OCI-LY7 (cell line): Measurements from ENCODE around the gene PCNA. TPM values are rescaled to one million over a fixed set of nuclear protein-coding genes. Genes with fewer than 3 reads are reported as not detected.

Source experiments
- BruUV-seq: library from RNA; stranded (reverse); fragments of 400-500 nt; replicated peaks from 2 replicates; lab custom pipeline; 2021; lab: Mats Ljungman, UMichigan
- CTCF ChIA-PET: fragments of 300-600 bp; sonication (Branson Sonifier 250); formaldehyde crosslinking; loops from one replicate; lab custom pipeline; 2022; ENCODE audit warnings: antibody characterized with exemption; ENCODE audit not compliant: unreplicated experiment; lab: Charles Lee
- POLR2A ChIA-PET: fragments of 300-600 bp; sonication (Branson Sonifier 250); formaldehyde crosslinking; loops from one replicate; lab custom pipeline; 2022; ENCODE audit warnings: antibody characterized with exemption; lab: Charles Lee
- DNase-seq: peaks from one replicate; pipeline ENCODE4 v3.0.0-alpha.2; 2015; ENCODE audit warnings: low spot score
- H2AFZ ChIP-seq: fragments of 200-600 bp; sonication (generic), shearing (Covaris generic); 2 replicates; pipeline ENCODE4 v1.6.1; 2014; ENCODE audit warnings: mild to moderate bottlenecking, antibody characterized with exemption, low read length, moderate library complexity
- H3K27ac ChIP-seq: fragments of 200-600 bp; sonication (generic); 2 replicates; pipeline ENCODE4 v1.5.1; 2014; ENCODE audit warnings: mixed run types, low read depth, mild to moderate bottlenecking, moderate library complexity, low read length, inconsistent platforms; ENCODE audit not compliant: poor library complexity, severe bottlenecking
- H3K36me3 ChIP-seq: fragments of 200-600 bp; sonication (generic); 2 replicates; pipeline ENCODE4 v1.6.1; 2014; ENCODE audit warnings: mild to moderate bottlenecking, antibody characterized with exemption, low read length, moderate library complexity, mixed read lengths; ENCODE audit not compliant: insufficient read depth
- H3K4me1 ChIP-seq: fragments of 200-600 bp; sonication (generic); 2 replicates; pipeline ENCODE4 v1.5.1; 2014; ENCODE audit warnings: mild to moderate bottlenecking, low read length; ENCODE audit not compliant: insufficient read depth, poor library complexity, severe bottlenecking
- H3K4me2 ChIP-seq: fragments of 200-600 bp; sonication (generic); 2 replicates; pipeline ENCODE4 v1.6.1; 2014; ENCODE audit warnings: mild to moderate bottlenecking, low read length
- H3K4me3 ChIP-seq: fragments of 200-600 bp; sonication (generic); 2 replicates; pipeline ENCODE4 v1.5.1; 2014; ENCODE audit warnings: mild to moderate bottlenecking, low read depth, low read length; ENCODE audit not compliant: poor library complexity, severe bottlenecking
- H3K79me2 ChIP-seq: fragments of 200-600 bp; sonication (generic); 2 replicates; pipeline ENCODE4 v1.6.1; 2016; ENCODE audit warnings: low read depth, mild to moderate bottlenecking, low read length, moderate library complexity, mixed read lengths; ENCODE audit not compliant: insufficient read depth
- H3K9me2 ChIP-seq: fragments of 200-600 bp; sonication (generic); 2 replicates; pipeline ENCODE4 v1.6.1; 2016; ENCODE audit warnings: mild to moderate bottlenecking, low read length, mixed read lengths; ENCODE audit not compliant: insufficient read depth
- H3K9me3 ChIP-seq: fragments of 200-600 bp; sonication (generic); 2 replicates; pipeline ENCODE4 v1.6.1; 2014; ENCODE audit warnings: mild to moderate bottlenecking, mixed run types, low read length, mixed read lengths
- H4K20me1 ChIP-seq: fragments of 200-600 bp; sonication (generic); 2 replicates; pipeline ENCODE4 v1.6.1; 2014; ENCODE audit warnings: mild to moderate bottlenecking, antibody characterized with exemption, low read length, moderate library complexity, mixed read lengths; ENCODE audit not compliant: insufficient read depth
- EZH2phosphoT487 ChIP-seq: fragments of 200-600 bp; sonication (generic); IDR thresholded peaks from 2 replicates; pipeline ENCODE4 v1.6.1; 2018; ENCODE audit warnings: low read depth, borderline replicate concordance, mild to moderate bottlenecking, mixed run types, antibody characterized with exemption, low read length, moderate library complexity, mixed read lengths
- intact Hi-C: fragments of 100-400 bp; cut with micrococcal nuclease; formaldehyde crosslinking; loops from one replicate; pipeline ENCODE4 v1.10.0; 2022; ENCODE audit not compliant: unreplicated experiment
- total RNA-seq, 2 experiments: library from RNA; depleted of rRNA in 1 of 2; stranded (reverse); fragments of >200 nt in 1 of 2; shearing (Covaris generic) in 1 of 2; gene quantifications; 2 replicates each; pipeline ENCODE4 v1.2.3, GENCODE V29; 2014 to 2022
- TF ChIP-seq, protein P1 (sequence below): fragments of 200-600 bp; sonication (generic); conservative IDR thresholded peaks from 2 replicates; pipeline ENCODE4 v1.5.1; 2014; ENCODE audit warnings: mild to moderate bottlenecking, antibody characterized with exemption, low read length, moderate library complexity, mixed read lengths

Gene PCNA
- total RNA-seq, 2 experiments from 2014 or later, result 470 to 567 TPM

DNA sequence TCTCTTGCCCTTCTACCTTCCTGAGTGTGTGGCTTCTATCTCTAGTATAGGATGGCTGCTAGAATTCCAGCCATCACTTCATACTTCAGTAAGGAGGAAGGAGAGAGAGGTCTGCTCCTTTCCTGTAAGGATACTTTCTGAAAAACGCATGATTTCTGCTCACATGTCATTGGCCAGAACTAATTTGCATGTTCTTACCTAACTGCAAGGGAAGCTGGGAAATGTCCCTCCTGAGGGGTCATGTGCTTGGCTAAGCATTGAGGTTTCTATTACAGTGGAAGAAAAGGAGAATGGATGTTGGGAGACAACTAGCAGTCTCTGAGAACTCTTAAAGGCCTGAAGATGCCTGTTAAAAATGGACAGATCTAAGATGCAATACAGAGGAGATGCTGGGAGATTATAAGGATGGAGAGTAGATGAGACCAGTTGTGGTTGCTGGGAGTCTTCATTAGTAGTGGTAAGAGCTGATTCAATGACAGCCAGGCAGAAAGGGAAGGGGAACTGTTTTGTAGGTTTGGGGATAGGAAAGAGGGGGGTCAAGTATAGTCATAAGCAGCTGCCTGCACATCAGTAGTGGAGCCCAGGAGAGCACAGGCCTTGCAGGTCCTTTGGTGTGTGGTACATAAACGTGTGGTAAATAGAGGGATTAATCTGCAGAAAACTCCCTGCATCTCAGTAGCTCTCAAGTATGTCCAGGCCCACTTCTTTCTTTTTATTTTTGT, 27.3 kb upstream of the PCNA start:
- CTCF ChIA-PET, result no interaction called here
- H3K9me2 ChIP-seq, result no peaks in the 10 kb centered on the region
- H3K9me3 ChIP-seq, result no peaks in the 10 kb centered on the region
- H2AFZ ChIP-seq, result no peak overlapping the region
- peak overlapping the region; percentile 24; the same call in 1 of the 2 replicates for H3K4me2 ChIP-seq
- no peaks in the 10 kb centered on the region for H3K36me3 ChIP-seq
- intact Hi-C loops, result no loop called here
- H3K79me2 ChIP-seq, result peaks cover 50% of the 10 kb centered on the region; the same call in 1 of the 2 replicates
- POLR2A ChIA-PET, result interaction anchor here (0.7 to 1.1 kb wide), 7 partner anchors 10 to 21 kb away, joined by 3 to 4 read pairs (median 3); partner anchors contain the start of gene CDS2
- H4K20me1 ChIP-seq, result no peaks in the 10 kb centered on the region
- H3K4me3 ChIP-seq, result no peak overlapping the region
- no peak overlapping the region for H3K27ac ChIP-seq
- no TSS peak for BruUV-seq
- peaks cover 43% of the 10 kb centered on the region for H3K4me1 ChIP-seq
- TF ChIP-seq, protein P1, sequence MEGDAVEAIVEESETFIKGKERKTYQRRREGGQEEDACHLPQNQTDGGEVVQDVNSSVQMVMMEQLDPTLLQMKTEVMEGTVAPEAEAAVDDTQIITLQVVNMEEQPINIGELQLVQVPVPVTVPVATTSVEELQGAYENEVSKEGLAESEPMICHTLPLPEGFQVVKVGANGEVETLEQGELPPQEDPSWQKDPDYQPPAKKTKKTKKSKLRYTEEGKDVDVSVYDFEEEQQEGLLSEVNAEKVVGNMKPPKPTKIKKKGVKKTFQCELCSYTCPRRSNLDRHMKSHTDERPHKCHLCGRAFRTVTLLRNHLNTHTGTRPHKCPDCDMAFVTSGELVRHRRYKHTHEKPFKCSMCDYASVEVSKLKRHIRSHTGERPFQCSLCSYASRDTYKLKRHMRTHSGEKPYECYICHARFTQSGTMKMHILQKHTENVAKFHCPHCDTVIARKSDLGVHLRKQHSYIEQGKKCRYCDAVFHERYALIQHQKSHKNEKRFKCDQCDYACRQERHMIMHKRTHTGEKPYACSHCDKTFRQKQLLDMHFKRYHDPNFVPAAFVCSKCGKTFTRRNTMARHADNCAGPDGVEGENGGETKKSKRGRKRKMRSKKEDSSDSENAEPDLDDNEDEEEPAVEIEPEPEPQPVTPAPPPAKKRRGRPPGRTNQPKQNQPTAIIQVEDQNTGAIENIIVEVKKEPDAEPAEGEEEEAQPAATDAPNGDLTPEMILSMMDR, result no peak
- TF ChIP-seq EZH2phosphoT487, result no peak
- DNase-seq, result no peak

DNA sequence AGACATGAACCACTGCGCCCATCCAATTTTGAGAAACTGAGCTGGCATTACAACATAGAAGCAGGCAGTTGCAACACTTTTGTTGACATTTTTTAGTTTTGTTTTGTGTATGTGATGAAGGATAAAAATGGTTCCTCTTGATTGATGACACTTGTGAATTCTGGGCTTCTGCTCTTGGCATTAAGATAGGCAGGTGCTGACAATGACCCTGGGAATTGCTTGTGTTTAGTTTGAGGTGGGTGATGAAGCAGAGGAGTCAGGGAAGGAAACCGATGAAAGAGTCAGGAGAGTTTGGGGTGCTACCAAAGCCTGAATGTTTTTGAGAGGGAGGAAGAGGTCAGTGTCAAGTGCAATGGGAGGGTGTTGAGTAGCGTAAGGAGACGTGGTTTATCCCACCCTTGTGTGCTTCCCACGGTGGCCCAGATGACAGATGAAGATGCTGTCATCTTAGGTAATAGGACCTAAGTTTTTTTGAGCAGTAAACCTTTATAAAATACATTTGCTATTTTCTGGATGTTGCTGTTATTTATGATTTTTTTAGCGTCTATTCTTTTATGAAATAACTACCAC, 26.4 kb upstream of the PCNA start:
- Histone ChIP-seq H3K4me3 (no peak overlapping the region), H3K9me3 (no peaks in the 10 kb centered on the region), H3K9me2 (no peaks in the 10 kb centered on the region), H3K27ac (no peak overlapping the region), H4K20me1 (no peaks in the 10 kb centered on the region), H3K4me2 (peak overlapping the region; percentile 56), H3K36me3 (no peaks in the 10 kb centered on the region), H2AFZ (no peak overlapping the region), H3K4me1 (peaks cover 42% of the 10 kb centered on the region), H3K79me2 (peaks cover 49% of the 10 kb centered on the region; the same call in 1 of the 2 replicates)
- TF ChIP-seq, protein P1, result no peak
- TF ChIP-seq EZH2phosphoT487, result no peak
- ChIA-PET CTCF (no interaction called here), POLR2A (interaction anchor here (0.7 to 1.1 kb wide), 3 partner anchors 12 to 25 kb away, joined by 4 read pairs; partner anchors contain the start of gene CDS2)
- no peak for DNase-seq
- intact Hi-C loops, result no loop called here
- no TSS peak for BruUV-seq
